Activated CD8-positive, alpha-beta memory T cell treated with anti-CD3 and anti-CD28 coated beads, Interleukin-2, amount 50 U/mL, for 1 hour (primary cell): ENCODE data around the gene FRAS1.

Experiments
- DNase-seq: peaks from one replicate; pipeline ENCODE4 v3.0.0-alpha.2; 2020; ENCODE audit errors: extremely low read depth

Gene FRAS1

DNA sequence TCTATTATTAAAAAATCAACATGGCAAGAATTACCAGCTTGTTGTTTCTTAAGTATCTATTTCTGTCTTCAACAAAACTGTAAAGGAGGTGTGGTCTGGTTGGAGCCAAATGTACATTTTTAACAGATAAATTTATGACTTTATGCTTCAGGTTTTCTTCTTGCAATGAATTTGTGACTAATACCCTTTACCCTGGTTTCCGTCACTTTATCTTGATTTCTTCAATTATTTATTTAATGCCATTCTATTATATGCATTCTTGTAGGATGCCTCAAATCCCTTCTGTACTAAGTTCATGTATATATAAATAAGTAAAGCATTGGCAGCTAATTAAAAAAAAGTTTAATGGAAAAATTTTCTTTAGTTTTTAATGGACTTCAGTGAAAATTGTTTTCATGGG is 453.0 kb downstream of the FRAS1 start:
- no peak for DNase-seq

DNA sequence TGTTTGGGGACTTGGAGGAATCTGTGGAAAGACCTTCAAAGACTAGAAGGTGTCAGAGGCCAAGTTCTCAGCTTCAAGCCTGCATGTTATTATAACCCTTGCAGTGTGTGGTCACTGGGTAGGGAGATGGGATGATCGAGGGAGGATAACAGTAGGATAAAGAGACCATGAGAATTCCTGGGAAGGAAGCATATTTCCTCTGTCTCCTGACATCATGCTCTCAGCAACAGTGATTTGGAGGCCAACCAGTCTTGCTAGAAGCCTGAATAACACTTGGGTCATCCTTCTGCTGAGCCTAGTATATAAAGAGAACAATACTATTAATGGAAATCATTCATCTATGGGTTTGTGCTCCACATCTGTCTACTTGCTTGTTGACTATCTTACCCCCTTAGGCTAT is 453.6 kb downstream of the FRAS1 start:
- DNase-seq = no peak

DNA sequence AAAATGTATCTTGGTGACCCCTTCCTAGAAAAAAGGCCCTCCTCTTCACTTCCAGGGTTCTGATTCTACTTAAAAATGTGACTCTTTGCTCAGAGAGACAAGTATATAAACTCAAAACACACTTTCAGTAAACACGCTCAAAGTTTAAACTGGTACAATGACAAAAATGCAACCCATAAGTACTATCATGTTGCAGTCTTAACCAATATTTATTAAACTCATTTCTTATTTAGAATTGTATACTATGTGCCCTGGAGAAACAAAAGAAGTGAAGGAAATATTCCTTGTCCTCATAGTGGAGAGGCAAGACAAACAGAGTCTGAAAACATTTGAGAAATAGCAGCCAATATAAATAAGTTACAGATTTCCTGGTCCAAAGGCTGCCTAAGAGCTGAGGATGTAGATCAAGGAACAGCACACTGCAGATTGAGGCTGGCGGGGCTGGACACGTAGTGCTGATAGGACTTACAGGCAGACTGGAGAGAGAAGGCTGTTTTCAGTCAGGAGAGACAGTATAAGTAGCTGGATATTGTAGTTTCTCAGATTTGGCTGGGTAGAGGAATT is 455.3 kb downstream of the FRAS1 start:
- DNase-seq = no peak

DNA sequence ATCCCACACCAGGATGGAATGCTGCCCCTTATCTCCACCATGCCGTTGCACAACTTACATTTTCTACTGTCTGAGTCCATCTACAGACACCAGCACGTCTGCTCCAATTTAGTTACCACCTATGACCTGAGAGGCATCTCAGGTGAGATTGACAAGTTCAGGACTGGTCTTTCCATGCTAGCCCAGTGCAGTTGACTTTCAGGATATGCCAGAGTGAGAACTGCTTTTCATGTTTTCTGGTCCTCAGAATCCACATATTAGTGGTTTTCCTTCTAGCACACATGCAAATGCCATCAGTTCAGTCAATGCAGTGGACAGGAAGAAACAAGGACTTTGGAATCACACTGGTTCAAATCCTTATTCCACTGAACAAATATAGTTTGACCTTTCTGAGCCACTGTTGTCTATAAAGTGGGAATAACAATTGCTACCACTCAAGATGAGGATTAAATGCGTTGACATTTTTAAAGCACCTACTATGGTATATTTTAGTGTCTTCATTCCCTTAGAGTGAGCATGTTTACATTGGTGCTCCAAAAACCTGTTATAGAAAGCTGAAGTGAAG is 456.4 kb downstream of the FRAS1 start:
- DNase-seq = no peak

DNA sequence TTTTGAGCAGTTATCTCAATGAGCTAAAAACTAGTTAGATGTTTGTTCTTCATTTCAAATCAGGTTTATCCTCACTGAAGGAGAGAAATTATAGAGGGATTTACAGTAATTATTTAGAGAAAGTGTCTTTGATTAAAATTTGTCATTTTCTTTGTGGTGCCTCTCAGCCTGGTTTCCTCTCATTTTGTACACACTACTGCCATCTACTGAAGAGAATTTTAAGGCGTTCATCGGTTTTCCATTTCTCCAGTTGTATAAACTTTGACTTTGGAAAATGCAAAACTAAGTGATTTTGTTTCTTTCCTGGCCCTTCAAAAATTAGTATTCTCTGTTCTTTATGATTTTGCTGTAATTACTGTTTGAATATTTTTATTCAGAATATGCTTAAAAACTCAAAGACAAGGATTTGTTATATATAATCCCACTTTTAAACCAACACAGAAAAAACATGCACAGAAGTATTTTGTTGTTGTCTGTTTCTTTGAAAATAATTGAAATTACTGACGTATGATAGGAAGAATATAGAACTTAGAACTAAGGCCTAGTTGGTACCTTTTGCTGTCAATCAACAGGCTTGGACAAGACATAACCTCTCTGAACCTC is 460.0 kb downstream of the FRAS1 start:
- no peak for DNase-seq

DNA sequence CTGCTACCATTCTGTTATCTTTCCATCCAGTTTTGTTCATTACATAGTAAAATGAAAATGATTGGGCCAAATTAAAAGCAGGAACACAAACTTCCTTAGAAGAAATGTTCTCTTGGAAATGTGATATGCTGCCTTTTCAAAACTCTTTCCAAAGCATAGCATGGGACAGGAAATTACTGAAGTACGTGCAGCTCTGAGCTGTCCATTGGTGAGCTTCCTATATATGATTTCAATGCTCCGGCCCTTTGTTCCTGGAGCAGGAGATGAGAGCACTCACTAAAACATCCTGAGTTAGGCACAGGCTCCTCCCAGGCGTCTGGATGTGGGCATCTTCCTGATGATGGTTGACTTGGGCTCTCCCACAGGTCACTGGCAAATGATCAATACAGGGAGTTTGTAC is 461.4 kb downstream of the FRAS1 start:
- DNase-seq = no peak

DNA sequence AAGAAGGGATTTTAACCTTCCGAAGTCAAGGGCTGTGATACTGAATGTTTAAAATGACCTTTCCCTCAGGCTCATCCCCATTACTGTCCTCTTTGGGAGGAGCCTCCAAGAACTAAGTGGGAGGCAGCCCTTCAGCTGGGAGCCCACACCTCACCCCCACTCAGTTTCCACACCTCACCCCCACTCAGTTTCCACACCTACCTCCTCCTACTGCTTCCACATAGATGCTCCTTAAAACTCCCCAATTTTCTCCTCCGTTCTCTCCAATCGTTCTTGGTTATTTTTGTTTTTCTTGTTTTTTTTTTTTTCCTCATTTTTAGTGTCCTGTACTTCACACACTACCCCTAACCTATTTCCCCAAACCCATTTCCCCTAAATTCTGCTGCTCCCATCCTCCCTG is 462.8 kb downstream of the FRAS1 start:
- no peak for DNase-seq

DNA sequence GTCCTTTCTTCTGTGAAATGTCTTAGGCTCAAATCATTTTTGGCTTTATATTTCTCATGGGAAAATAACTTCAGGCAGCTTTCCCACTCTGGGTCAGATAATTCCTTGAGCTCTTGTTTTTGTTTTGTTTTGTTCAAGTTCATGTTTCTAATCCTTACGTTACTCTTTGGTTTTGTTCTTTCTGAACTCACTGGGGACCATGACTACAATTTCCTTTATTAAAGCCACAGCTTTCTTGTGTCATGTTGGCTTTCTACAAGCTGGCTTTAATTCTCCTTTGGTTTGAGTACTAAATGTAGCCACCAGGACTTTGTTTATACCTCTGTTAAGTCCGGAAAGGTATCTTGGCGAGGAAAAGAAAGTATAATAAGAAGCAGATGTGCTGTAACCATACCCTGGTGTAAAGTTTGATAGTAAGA is 463.7 kb downstream of the FRAS1 start:
- DNase-seq = no peak

DNA sequence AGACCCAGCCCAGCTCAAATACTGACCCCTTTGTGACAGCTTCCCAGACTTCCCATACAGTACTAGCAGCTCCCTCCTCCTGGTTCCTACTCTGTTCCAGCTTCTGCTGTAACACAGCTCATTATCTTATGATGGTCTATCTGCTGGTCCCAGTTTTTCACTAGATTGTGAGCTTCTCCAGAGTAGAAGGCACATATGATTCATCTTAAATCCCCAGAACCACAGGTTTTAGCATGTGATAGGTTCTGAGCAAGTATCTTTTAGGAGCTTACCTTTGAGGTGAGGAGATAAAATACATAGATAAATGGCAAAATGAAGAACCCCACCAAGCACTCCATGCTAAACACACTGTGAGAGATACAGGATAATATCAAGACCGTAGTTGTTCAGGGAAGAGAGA is 466.9 kb downstream of the FRAS1 start:
- no peak for DNase-seq

DNA sequence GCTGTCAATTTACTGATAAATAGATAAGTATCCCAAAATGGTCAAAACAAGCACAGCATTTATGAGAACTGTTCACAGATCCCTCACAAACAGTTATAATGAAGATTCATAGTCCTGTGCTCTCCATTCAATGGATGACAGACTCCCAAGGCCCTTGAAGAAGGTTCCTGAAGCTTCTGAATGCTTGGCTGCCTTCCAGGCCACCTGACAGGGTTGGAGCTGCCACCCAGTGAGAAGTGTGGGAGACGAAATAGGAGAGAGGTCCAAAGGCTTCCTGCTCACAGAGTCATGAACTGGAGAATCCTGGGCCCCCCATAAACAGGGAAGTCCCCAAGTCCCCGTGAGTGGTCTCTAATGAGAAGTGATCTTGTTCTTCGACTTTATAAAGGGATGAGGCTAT is 468.4 kb downstream of the FRAS1 start:
- no peak for DNase-seq

DNA sequence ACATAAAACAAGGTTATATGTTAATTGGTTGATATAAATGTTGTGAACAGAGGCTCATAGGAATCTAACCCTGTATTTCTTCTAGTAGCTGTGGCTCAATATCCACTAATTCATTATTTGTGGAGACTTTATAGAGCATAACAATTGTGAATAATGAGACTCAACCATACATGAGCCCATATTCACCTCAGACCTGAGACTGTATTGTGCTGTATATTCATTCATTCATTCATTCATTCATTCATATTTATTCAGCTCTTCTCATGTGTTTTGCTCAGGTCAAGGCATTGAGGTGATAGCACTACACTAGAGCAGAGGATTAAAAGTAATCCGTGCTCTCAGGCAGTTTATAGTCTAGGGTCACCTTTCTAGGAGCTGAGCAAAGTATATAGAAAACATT is 470.0 kb downstream of the FRAS1 start:
- DNase-seq = no peak

DNA sequence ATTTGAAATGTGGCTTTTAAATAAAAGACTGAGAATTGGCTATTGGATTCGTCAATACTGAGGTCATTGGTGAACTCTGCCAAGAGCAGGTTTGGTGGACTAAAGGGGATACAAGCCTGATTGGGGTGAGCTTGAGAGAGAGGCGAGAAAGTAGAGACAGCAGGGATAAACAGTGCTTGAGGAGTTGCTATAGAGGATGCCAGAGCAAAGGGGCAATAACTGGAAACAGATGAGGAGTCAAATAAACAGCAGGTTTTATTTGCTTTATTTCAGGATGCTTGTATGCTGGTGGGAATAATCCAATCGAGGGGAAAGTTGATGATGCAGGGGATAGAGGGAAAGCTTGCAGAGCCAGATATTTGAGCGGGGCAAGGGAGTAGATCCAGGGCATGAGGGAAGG is 470.4 kb downstream of the FRAS1 start:
- no peak for DNase-seq

DNA sequence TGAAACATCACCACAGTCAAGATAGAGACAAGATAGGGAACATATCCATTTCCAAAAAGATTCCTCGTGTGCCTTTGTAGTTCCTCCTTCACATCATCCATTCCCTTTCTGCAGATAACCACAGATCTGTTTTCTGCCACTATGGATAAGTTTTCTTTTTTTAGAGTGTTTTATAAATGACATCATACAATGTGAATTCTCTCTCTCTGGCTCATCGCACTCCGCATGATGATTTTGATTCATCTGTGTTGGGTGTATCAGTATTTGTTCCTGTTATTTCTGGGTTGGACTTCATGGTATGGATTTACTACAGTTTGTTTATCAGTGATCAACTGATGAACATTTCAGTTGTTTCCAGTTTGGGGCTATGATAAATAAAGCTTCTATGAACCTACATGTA is 471.2 kb downstream of the FRAS1 start:
- no peak for DNase-seq

DNA sequence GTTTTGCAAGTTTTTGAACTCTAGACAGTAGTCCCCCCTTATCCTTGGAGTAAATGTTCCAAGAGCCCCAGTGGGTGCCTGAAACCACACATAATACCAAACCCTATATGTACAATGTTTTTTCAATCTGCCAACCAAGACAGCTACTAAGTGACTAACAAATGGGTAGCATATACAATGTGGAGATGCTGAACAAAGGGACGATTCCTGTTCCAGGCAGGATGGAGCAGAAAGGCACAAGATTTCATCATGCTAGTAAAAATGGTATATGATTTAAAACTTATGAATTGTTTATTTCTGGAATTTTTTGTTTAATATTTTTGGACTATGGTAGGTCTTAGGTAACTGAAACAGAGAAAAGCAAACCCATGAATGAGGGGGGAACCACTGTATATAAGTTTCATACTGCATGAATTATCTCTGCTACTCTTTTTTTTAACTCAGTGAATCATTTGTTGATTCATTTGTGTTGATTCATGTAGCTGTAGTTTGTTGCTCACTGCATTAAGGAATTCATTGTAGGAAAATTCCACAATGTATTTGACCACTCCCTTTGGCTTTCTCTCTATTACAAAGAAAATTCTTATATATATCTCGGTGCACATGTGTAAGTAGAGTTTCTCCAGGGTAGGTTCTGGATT is 472.6 kb downstream of the FRAS1 start:
- no peak for DNase-seq

DNA sequence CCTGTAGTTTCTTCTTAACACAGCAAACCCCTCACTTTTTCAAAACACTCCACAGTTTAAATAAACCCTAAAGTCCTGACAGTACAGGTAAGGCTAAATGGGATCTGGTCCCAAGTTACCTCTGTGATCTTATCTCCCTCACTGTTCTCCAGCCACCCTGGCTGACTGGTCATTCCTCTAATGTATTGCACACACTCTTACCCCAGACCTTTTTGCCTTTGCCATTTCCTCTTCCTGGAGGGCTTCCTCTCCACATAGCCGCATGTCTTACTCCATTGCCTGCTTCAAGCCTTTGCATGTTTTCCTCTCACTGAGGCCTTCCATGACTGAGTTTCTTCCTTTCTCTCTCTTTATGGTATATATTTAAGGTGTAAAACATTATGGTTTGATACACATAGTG is 474.9 kb downstream of the FRAS1 start:
- no peak for DNase-seq

DNA sequence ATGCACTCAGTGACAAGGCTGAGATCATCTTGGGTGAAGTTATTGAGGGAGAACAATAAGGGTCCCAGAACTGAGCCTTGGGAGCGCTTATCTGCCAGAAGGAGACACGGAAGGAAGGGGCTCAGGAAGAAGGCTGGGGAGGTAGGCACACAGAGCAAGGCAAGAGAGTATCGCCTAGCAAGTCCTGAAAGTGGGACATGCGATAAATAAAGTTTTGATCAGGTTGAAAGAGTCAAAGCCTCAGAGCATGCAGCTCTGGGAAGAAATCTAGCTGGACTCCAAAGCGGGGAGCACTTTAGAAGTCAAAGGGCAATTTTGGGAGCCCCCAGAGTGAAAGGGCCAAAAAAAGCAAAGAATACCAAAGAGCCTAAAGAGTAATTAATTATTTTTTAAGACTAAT is 476.7 kb downstream of the FRAS1 start:
- DNase-seq = no peak

DNA sequence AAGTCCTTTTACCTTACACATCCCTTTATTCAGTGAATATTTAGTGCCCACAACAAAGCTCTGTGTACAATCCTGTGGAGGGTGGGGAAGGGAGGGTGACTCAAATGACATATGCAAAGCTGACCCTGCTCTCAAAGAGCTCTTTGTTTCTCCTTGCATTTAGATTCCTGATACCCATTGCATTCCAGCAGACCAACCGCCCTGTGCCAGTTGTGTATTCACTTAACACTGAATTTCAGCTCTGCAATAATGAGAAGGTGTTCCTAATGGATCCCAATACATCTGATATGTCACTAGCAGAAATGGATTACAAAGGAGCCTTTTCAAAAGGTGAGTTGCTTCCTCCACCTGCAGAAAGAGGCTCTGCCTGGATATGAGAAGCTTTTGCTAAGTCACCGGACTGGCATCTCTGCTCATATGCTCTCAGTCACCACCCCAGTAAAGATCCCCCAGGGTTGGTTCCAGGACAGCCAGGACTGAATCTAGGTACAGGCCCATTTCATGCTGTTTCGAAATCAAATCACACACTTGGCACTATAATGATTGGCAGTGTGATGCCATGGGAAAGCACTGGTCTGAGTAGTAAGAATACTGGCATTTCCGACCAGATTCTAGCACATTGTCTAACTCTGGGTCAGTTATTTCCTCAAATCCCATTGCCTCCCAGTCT is 477.3 kb downstream of the FRAS1 start:
- no peak for DNase-seq

DNA sequence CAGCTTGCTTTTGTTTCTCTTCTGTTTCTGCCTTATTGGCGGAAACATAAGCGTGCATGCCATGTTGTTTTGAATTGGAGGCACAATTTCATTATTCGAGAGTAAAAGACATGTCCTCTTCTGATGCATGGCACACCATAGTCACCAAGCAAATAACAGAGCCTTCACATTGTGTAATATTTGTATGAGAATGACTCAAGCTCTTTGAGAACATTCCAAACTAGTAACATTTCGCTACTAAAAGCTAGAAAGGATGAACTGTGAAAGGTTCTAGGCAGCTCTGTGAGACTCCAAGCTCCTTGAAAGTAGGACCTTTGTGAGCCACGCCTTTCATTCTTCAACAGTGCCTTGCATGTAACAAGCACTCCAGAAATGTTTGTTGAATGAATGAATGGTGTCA is 485.2 kb downstream of the FRAS1 start:
- DNase-seq = no peak

DNA sequence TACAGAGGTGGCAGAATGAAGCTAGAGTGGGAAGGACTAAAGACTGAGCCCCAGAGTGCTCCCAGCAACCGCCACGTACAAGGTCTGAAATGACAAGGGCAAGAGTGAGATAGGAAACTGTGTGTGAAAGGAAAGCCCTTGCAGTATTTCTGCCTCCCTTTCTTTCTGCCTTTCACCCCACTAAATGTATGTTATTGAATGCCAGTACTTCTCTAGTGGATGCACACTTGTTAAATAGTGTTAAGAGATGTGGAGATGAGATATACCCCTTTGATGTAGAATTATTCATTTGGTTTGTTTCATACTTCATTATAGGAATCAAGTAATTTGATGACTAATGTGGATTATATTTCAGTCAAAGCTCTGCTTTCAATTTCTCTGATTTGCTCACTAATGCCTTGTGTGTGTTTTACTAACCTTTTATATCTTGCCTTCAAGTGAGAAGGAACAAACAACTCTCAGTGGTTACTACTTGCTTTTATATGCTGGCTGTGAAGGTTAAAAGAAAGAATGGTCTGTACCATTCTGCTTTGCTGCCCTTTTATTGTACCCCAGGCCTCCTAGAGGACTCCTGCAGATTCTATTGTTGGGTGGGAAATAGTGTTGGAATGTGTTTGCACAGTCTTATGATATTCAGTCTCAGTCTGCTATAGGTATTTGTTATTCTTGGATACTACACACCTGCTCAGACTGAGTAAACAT is 486.5 kb downstream of the FRAS1 start:
- no peak for DNase-seq

DNA sequence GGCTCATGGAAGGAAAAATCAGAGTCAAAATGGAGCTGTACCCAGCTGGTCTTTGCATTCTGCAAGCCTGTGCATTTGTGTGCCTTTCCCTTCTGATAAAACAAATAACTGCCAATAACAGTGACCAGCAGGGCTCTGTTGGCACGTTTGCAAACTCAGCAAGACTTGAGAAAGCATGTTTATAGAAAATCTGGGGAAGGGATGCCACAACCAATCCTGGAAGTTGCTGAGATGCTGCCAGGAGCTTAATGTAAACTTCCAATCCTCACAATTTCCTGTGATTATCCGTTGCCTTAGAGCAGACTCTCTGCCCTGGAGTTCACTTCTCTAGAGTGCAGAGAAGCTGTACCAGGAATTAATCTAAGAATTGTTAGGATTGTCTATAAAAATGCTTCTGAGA is 487.6 kb downstream of the FRAS1 start:
- DNase-seq = no peak

DNA sequence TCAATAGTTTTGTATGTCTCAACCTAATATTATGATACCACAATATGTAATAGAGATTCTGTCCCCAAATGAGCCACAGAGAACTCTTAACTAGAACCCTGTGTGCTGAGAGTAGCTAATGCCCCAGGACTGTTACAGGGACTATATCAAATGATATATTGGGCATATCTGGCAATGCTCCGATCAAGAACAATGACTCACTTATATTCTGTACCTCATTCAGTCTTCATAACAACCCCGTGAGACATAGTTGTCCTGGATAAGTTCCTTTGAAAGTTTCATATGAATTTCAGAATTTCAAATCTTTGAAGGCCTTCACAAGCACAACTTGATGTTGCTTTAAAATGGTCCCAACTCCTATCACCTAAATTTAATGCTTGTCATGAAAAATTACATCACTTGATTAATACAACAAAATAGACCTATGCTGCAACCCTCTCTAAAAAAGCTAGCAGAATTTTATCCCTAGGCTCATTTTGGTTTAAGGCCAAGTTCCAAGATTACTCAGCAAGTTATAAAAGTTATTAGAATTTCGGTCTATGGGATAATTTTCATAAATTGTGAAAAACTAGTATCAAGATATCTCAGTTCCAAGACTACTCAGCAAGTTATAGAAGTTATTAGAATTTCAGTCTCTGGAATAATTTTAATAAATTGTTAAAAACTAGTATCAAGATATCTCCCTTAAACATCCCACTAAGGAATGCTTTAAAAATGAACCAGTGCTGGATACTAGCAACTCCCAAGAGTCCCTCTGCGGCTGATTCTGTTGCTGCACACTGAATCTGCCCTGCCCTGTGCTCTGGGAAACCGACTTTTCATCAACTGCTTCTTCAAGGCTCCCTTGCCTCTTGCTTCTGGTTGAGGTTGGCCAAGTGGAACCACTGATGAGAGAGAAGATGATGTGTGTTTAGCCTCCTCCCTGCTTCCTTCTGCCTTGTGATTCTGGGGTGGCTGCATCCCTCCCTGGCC is 488.4 kb downstream of the FRAS1 start:
- no peak for DNase-seq
